Thyroid gland (tissue), 4 donors: ENCODE measurements around the gene GPR132. TPM values are rescaled to one million over a fixed set of nuclear protein-coding genes. Genes with fewer than 3 reads are reported as not detected.
"Not testable (repeated sequence)": the region's sequence is repeated elsewhere in the genome, so short reads cannot be mapped to it uniquely, and the experiment has no call there.

Experiments used
- DNase-seq, 2 donors: peaks; one replicate each; pipeline ENCODE4 v3.0.0-alpha.2; 2019
- H3K27ac ChIP-seq, 3 donors: fragments of 200-600 bp; sonication (generic); 1 replicate in 2 of 3; 2 replicates in 1 of 3; pipeline ENCODE4 v1.5.1; 2016 to 2019; ENCODE audit warnings: mild to moderate bottlenecking in 1 of 3, moderate library complexity in 1 of 3
- H3K27me3 ChIP-seq: fragments of 200-600 bp; sonication (generic); one replicate; pipeline ENCODE4 v1.5.1; 2019
- H3K36me3 ChIP-seq, 2 donors: fragments of 200-600 bp; sonication (generic); one replicate each; pipeline ENCODE4 v1.5.1; 2016 to 2019
- H3K4me1 ChIP-seq, 2 donors: fragments of 200-600 bp; sonication (generic); one replicate each; pipeline ENCODE4 v1.5.1; 2017 to 2019
- H3K4me3 ChIP-seq, 3 donors: fragments of 200-600 bp; sonication (generic); replicated peaks in 1 of 3; 1 replicate in 2 of 3; 2 replicates in 1 of 3; pipeline ENCODE4 v1.5.1; 2016; ENCODE audit warnings: mild to moderate bottlenecking in 1 of 3
- H3K9me3 ChIP-seq: fragments of 200-600 bp; sonication (generic); one replicate; pipeline ENCODE4 v1.5.1; 2017
- CTCF ChIP-seq, 6 experiments: fragments of 200-600 bp in 3 of 6; fragments of 450-650 bp in 3 of 6; sonication (generic) in 3 of 6; IDR thresholded peaks; one replicate each; pipeline ENCODE4 v1.5.1; 2016 to 2019; ENCODE audit warnings: antibody characterized with exemption in 6 of 6, mild to moderate bottlenecking in 2 of 6, inconsistent platforms in 1 of 6, moderate library complexity in 1 of 6
- POLR2A ChIP-seq, 2 donors: fragments of 450-650 bp; IDR thresholded peaks; one replicate each; pipeline ENCODE4 v1.6.1; 2017; ENCODE audit warnings: antibody characterized with exemption in 2 of 2, mild to moderate bottlenecking in 2 of 2, moderate library complexity in 1 of 2
- WGBS, 2 donors: methylation state at CpG; one replicate each; pipeline ENCODE4 v1.1.5; 2017; 5-methylcytosine and 5-hydroxymethylcytosine counted together
- intact Hi-C: fragments of 100-400 bp; cut with DNase I; formaldehyde crosslinking; loops from one replicate; pipeline ENCODE4 v1.15.1; 2023
- total RNA-seq, 4 donors: library from RNA; depleted of rRNA; stranded (reverse); fragments of >200 nt; gene quantifications; one replicate each; pipeline ENCODE4 v1.2.3, GENCODE V29; 2016

Gene GPR132
- total RNA-seq, 4 donors from 2014 or later = 1.0 to 4.6 (median 2.1) TPM

DNA sequence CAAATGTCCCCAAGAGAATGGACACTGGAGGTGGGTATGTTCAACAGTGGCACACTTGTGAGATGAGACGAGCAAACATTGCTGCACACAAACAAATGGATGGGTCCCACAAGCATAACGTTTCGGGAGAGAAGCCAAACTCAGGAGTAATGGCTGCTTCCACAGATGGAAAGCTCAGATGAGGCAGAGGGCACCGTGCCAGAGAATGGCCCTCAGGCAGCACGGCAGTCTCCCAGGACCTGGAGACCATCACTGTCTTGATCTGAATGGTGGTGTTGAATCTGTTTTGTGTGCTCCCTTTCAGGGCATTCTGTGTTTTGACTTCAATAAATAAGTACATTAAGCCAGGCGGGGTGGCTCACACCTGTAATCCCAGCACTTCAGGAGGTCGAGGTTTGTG is 35.8 kb downstream of the GPR132 start:
- TF ChIP-seq POLR2A (IDR thresholded peaks at IDR 0.05) (no peak), CTCF (IDR thresholded peaks at IDR 0.05) (no peak)
- no peak for DNase-seq
- intact Hi-C loops = no loop called here

GRCh38 chr14:105028251-105028927 is 36.8 kb downstream of the GPR132 start:
- no peak overlapping the region for H3K4me3 ChIP-seq
- DNase-seq = peak; percentile 75 to 85
- WGBS, 2 donors = 64 to 66% methylated on average over 11 to 12 of the region's 12 CpGs
- no peaks in the 10 kb centered on the region for H3K36me3 ChIP-seq
- no peak overlapping the region for H3K27ac ChIP-seq
- intact Hi-C loops = no loop called here
- peaks cover 3 to 5% of the 10 kb centered on the region in 2 donors for H3K4me1 ChIP-seq
- TF ChIP-seq POLR2A (IDR thresholded peaks at IDR 0.05) (no peak), CTCF (IDR thresholded peaks at IDR 0.05) (no peak)
- H3K9me3 ChIP-seq = no peaks in the 10 kb centered on the region
- H3K27me3 ChIP-seq = no peaks in the 10 kb centered on the region

More for the DNA sequence above, 35.8 kb downstream of the GPR132 start:
- H3K4me1 ChIP-seq = peaks cover 3 to 5% of the 10 kb centered on the region in 2 donors
- no peaks in the 10 kb centered on the region for H3K27me3 ChIP-seq
- H3K9me3 ChIP-seq = no peaks in the 10 kb centered on the region
- H3K36me3 ChIP-seq = no peaks in the 10 kb centered on the region
- no peak overlapping the region for H3K27ac ChIP-seq
- WGBS, 2 donors = 86 to 87% methylated on average over 7 of the region's 7 CpGs
- no peak overlapping the region for H3K4me3 ChIP-seq

DNA sequence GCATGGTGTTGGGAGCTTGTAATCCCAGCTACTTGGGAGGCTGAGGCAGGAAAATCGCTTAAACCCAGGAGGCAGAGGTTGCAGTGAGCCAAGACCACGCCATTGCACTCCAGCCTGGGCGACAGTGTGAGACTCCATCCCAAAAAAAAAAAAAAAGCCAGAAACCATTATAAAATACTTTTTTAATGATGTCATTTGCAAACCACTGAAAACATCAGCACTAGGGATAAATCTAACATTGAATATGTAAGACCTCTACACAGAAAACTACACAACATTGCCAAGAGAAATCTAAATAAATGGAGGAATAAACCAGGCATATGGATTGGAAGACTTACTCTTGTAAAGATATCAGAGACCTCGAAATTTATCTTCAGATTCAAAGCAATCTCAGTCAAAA is 37.5 kb downstream of the GPR132 start:
- DNase-seq, intact Hi-C loops, H3K4me3 ChIP-seq, H3K36me3 ChIP-seq, H3K27ac ChIP-seq, H3K9me3 ChIP-seq, H3K27me3 ChIP-seq, H3K4me1 ChIP-seq: not testable (repeated sequence)
- WGBS, 2 donors = 78 to 79% methylated on average over 4 of the region's 4 CpGs

- Histone ChIP-seq H3K27ac (no peak overlapping the region), H3K4me1 (peaks cover 5 to 6% of the 10 kb centered on the region in 2 donors), H3K9me3 (no peaks in the 10 kb centered on the region), H3K27me3 (no peaks in the 10 kb centered on the region), H3K36me3 (no peaks in the 10 kb centered on the region), H3K4me3 (no peak overlapping the region)
- no peak for DNase-seq
- TF ChIP-seq CTCF (IDR thresholded peaks at IDR 0.05) = no peak
- TF ChIP-seq POLR2A (IDR thresholded peaks at IDR 0.05) = no peak
- intact Hi-C loops = no loop called here
- 57 to 70% methylated on average over 1 of the region's 1 CpG for WGBS, 2 donors
Measured at GRCh38 chr14:105026802-105027563, 38.2 kb downstream of the GPR132 start.

DNA sequence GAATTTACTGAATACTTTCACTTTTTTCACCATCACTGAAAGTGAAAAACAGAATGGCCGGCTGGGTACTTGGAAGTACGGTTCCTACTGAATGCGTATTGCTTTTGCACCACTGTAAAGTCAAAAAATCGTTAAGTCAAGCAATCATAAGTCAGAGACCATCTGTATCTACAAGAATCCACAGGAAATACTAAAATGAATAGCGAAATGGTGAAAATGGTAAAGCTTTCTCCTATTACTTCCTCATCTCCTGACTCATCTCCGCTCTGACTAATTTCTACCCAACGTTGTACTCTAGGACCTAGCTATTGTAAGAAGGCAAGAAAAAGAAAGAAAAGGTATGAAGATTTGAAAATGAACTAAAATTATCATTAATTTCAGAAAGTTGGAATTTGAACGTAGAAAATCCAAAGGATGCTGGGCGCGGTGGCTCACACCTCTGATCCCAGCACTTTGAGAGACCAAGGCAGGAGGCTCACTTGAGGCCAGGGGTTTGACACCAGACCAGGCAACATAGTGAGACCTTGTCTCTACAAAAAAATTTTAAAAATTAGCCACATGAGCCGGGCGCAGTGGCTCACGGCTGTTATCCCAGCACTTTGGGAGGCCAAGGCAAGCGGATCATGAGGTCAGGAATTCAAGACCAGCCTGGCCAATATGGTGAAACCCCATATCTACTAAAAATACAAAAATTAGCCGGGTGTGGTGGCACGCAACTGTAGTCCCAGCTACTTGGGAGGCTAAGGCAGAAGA is 39.0 kb downstream of the GPR132 start:
- Histone ChIP-seq H3K36me3 (no peaks in the 10 kb centered on the region), H3K9me3 (no peaks in the 10 kb centered on the region), H3K4me1 (peaks cover 9 to 11% of the 10 kb centered on the region in 2 donors), H3K27me3 (no peaks in the 10 kb centered on the region), H3K27ac (no peak overlapping the region), H3K4me3 (no peak overlapping the region)
- WGBS, 2 donors = 90 to 92% methylated on average over 16 of the region's 16 CpGs
- no peak for TF ChIP-seq CTCF (IDR thresholded peaks at IDR 0.05)
- TF ChIP-seq POLR2A (IDR thresholded peaks at IDR 0.05) = no peak
- intact Hi-C loops = no loop called here
- no peak for DNase-seq
